ENCODE data around the gene POLR3G.

POLR3G gene

DNA sequence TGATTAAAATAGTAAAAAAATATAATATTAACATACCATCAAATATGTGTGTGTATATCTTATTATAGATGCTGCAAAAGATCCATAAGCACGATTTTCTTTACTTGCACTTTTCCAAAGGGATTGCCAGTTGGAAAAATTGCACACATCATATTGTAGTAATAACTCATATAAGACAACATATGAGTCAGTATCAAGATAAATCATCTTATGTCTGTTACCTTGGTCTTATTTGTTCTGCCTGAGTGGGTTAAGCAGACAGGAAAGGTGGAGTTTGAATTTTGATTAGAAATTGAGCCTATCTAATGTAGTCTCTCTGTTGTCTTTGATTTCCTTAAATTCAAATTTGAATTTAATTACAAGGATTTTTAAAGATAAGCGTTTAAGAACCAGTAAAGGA lies 30.1 kb downstream of the POLR3G start:
- DNase-seq: no peak

DNA sequence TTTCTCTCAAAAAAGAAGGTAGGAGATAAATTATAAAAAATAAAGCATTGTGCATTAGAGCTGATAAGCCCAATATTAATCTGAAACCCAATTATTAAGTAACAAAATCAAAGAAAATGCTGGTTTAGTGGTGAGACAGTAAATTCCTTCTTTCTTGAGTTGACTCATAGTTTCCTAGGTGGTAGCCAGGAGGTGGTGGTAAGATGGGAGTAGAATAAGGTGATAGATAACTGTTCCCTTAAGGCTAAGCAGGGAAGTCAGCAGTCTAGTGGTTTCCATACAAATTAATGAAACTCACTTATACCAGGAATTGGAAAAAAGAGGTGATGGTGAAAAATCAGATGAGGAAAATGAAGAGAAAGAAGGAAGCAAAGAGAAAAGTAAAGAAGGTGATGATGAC lies 31.6 kb downstream of the POLR3G start:
- DNase-seq: no peak

- DNase-seq: no peak
Observed at GRCh38 chr5:90510438-90510837, 35.8 kb downstream of the POLR3G start.

DNA sequence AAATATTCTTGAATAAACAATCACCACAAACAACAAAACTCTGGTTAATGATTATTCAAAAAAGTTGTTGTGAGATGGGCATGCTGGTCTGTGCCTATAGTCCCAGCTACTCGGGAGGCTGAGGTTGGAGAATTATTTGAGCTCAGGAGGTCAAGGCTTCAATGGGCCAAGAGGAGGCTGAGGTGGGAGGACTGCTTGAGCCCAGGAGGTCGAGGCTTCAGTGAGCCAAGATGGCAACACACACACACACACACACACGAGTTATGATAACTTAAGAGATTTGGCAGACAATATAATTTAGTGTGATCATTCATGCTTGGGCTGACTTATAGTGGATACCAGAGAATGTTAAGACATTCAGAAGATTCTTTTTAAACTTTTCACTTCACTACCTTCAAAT lies 39.9 kb downstream of the POLR3G start:
- DNase-seq: no peak

- DNase-seq: peak; percentile 85
Observed at GRCh38 chr5:90518661-90519060, 44.0 kb downstream of the POLR3G start.

- DNase-seq: peak; percentile 85
Observed at GRCh38 chr5:90519081-90519480, 44.4 kb downstream of the POLR3G start.

DNA sequence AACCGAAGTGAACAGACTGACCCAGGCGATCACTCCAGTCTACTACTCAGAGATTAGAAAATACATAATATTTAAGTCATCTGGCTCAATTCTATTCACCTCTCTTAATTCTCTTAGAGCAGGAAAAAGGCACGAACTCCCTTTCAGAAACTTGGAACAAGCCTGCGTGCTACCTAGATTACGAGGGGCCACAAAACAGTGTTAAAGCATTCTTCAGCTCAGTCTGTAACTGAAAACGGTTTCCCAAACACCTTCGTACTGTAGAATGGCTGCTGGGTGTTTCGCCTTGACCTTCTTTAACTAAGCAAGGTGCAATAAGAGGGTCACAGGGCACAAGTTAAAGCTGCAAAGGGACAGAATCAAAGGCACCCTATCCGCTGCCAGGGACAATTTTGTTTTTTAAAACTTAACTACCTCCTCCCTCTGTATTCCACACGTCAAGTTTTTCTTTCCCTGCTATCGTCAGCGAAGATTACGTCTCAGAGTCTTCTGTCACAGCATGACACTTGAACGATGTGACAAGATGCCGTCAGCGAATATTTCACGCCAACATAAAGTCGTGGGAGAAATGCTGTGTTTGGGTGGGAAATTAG lies 54.0 kb downstream of the POLR3G start:
- DNase-seq: no peak

DNA sequence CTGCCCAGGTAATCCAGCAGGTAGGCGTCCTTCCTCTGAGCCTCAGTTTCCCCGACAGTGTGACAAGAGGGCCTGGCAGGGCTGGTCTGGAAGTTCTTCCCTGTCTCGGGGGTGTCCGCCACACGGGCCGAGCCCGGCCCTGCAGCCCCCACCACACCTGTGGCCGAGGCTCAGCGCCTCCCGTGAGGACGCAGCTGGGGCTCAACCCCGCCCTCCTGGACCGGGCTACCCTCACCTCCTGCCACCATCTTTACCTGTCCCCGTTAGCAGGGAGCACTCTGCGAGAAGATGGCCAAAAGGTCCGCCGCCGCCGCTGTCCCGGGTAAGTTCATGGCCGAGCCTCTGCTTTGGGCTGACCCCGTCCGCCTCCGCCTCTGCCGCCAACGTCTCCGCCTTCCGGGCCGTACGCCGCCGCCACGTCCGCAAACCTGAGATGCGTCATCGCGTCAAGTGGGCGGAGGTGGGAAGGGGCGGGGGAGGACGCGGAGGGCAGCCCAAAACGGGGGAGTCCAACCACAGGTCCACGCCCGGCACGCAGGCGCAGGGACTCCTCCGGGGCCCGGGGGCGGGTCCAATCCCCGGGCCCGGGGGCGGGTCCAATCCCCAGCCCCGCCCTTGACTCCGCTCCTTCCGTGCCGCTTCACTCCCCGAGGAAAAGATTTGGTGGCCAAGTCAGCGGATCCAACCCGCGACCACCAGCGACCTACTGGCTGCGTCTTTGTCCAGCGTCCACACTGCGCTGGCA lies 54.7 kb downstream of the POLR3G start, which contains the start of gene LYSMD3:
LYSMD3 (minus strand) TSS at position 391 of the 745 bp plus-strand sequence. CDS start 4,295 bp downstream, outside the sequence.
- peak; percentile 96 for DNase-seq

DNA sequence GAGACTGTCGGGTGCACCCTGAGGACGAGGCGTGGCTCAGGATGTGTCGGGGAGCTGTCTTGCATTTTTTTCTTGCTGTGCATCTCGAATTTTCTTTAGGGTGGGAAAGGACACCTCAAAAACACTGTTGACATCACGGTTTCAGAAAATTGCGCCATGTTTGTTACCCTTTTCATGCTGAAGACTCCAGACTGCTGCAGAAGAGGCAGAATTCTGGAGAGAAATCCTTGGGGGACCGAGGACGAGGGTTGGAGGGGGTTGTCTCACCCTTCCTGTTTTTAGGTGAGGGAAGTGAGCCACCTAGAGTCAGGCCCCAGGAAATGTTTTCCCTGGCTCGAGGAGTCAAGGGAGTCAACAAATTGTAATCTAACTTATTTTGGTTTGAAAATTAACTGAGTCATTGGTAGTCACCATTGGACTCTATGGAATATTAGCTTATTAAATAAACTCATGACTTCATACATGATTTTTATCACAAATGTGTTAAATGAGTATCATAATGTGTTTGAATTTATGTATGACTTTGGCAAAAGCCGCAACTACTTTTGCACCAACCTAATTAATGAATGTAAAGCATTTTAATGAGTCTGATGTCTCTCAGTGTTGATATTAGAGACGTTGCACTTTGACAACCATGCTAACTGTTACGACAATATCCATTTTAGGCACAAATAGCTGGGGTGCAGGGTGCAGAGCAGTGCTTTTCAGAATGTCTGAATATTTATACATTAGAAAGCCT lies 55.4 kb downstream of the POLR3G start:
- DNase-seq: peak; percentile 70

- DNase-seq: no peak
Observed at GRCh38 chr5:90530736-90531487, 56.2 kb downstream of the POLR3G start.

DNA sequence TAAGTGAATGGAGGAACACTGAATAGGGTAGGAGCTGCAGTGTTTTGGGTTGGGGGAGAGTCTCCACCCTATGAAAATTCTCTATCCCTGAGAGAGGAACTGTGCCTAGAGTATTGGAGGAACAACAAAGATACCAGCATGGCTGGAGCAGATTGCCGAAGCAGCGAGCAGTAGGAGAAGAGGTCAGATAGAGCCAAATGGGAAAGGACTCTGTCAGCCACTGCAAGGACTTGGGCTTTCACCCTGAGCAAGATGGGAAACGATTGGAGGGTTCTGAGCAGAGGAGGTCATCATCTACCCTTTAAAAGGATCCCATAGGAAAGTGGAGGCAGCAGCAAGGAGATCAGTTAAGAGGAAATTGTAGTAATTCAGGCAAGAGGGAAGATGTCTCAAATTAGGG lies 59.1 kb downstream of the POLR3G start:
- no peak for DNase-seq

DNA sequence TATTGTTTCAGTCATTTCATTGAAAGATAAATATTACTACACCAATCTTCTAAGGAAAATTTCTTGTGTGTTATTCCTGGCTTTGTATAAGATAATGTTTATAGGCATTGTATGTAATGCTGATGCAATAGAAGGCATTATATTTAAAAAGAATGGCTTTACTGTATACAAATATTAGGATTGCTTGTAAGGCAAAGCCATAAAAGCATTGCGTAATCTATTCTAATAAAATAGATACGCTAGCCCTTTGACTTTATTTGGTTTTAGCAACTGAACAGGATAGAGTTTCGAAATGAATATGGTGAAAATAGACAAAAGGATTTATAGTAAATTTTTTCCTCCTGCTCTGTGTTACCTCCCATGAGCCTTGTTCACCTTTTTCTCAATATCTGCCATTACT lies 60.3 kb downstream of the POLR3G start:
- DNase-seq: no peak

DNA sequence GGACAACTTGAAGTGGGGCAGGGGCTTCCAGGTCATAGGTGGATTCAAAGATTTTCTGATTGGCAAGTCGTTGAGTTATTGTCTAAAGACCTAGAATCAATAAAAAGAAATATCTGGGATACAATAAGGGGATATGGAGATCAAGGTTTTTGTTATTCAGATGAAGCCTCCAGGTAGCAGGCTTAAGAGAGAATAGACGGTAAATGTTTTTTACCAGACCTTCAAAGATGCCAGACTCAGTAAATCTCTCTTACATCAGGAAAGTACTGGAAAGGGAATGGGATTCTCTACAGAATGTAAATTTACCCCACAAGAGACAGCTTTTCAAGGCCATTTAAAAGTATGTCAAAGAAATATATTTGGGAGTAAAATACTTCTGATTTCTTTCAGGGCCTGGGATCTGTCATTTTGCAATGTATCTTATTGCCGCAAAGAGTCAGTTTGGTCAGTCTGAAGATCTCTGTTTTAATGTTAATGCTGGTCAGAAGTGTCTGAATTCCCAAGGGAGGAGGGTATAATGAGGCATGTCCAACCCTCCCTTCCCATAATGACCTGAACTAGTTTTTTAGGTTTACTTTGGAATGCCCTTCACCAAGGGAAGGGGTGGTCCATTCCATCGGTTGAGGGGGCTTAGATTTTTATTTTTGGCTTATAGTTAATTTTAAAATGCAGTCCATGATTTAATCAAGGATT lies 68.3 kb downstream of the POLR3G start:
- DNase-seq: no peak

DNA sequence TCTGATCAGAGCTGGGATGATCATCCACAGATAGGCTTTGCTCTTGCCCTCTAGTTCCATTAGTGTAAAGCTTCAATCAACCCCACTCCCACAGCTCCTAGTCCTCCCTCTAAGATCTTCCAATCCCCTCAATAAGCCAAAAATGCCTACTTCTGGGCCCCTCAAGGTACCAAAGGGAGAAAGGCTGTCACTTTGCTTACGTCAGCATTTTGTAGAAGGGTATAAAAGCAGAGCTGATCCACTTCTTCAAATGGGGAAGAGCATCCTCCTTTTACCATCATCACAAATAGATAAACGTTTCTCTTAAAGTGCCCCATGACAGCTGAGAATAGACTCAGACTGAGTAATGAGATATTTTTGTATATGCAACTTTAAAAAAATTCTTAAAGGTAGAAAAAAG lies 70.8 kb downstream of the POLR3G start:
- DNase-seq: no peak

GRCh38 chr5:90546216-90546837 lies 71.7 kb downstream of the POLR3G start:
- no peak for DNase-seq

- DNase-seq: peak; percentile 43
Observed at GRCh38 chr5:90547072-90547536, 72.4 kb downstream of the POLR3G start.

GRCh38 chr5:90548069-90548593 lies 73.5 kb downstream of the POLR3G start:
- peak; percentile 79 for DNase-seq

DNA sequence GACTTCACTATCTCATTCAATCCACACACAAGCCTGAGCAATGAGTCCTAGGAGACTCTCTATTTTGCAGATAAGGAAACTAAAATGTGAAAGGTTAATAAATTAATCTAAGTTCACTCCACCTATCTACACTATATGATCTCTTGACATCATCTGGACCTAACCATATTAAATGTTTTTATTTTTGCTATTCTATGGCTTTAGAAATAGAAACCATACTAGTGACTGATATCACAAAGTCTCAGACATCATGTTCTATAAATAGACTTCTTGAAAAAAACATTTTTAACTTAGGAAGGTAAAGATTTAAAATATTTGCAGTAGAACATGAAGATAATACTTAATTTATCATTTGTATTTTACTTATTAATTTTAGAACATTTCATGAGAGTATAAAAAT lies 74.6 kb downstream of the POLR3G start:
- no peak for DNase-seq

GRCh38 chr5:90549729-90550275 lies 75.1 kb downstream of the POLR3G start:
- DNase-seq: no peak

- no peak for DNase-seq
Observed at GRCh38 chr5:90550963-90551362, 76.3 kb downstream of the POLR3G start.

DNA sequence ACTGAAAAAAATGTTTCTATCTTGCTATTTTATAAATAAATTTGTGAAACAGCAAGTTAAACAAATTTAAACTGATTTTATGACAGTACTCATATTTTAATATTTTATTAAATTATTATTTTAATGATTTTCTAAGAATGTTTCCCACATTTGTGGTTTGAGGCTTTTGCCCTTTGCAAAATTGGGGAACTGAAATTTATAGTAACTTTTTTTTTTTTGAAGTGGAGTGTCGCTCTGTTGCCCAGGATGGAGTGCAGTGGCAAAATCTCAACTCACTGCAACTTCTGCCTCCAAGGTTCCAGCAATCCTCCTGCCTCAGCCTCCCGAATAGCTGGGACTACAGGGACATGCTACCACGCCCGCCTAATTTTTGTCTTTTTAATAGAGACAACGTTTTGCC lies 76.7 kb downstream of the POLR3G start:
- DNase-seq: no peak

Data from NCI-H345 (cell line).